Activated CD4-positive, alpha-beta memory T cell treated with anti-CD3 and anti-CD28 coated beads, Interleukin-2, amount 10 ng/mL, durations not matched to agents 7 days and 5 days (primary cell): Measurements from ENCODE around the gene TBC1D8B. TPM values are rescaled to one million over a fixed set of nuclear protein-coding genes. Genes with fewer than 3 reads are reported as not detected.
A peak's percentile ranks its signal among the peaks of the same experiment; 100 is the strongest.
"Not testable (repeated sequence)": the region's sequence is repeated elsewhere in the genome, so short reads cannot be mapped to it uniquely, and the experiment has no call there.

Experiments
- CTCF ChIA-PET: fragments of 350-600 bp; sonication (Branson Sonifier 250); formaldehyde crosslinking; loops from one replicate; lab custom pipeline; 2021; ENCODE audit warnings: antibody characterized with exemption, inconsistent platforms; lab: Charles Lee
- POLR2A ChIA-PET: fragments of 350-600 bp; sonication (Branson Sonifier 250); formaldehyde crosslinking; loops from one replicate; lab custom pipeline; 2021; ENCODE audit warnings: antibody characterized with exemption; lab: Charles Lee
- DNase-seq: peaks from one replicate; pipeline ENCODE4 v3.0.0-alpha.2; 2020
- H3K27ac Mint-ChIP-seq: one replicate; pipeline ENCODE4 v1.8.0; 2021; ENCODE audit warnings: mild to moderate bottlenecking, mixed read lengths
- H3K27me3 Mint-ChIP-seq: one replicate; pipeline ENCODE4 v1.8.0; 2021; ENCODE audit warnings: mixed read lengths
- H3K36me3 Mint-ChIP-seq: one replicate; pipeline ENCODE4 v1.8.0; 2021; ENCODE audit warnings: low read depth, mixed read lengths
- H3K4me1 Mint-ChIP-seq: one replicate; pipeline ENCODE4 v1.8.0; 2021; ENCODE audit warnings: mixed read lengths
- H3K4me3 Mint-ChIP-seq: one replicate; pipeline ENCODE4 v1.8.0; 2021; ENCODE audit warnings: mild to moderate bottlenecking, mixed read lengths
- H3K9me3 Mint-ChIP-seq: one replicate; pipeline ENCODE4 v1.8.0; 2021; ENCODE audit warnings: mixed read lengths
- total RNA-seq, 2 experiments: library from RNA; stranded (reverse); gene quantifications; one replicate each; pipeline ENCODE4 v1.2.3, GENCODE V29; 2021

Gene TBC1D8B
- total RNA-seq, 2 experiments from 2014 or later = 1.4 to 1.5 TPM

- Mint-ChIP-seq H3K27me3 (no peaks in the 10 kb centered on the region), H3K4me3 (no peak overlapping the region), H3K27ac (no peak overlapping the region), H3K4me1 (no peaks in the 10 kb centered on the region), H3K36me3 (no peaks in the 10 kb centered on the region), H3K9me3 (no peaks in the 10 kb centered on the region)
- ChIA-PET POLR2A (no interaction called here), CTCF (interaction anchor here (0.7 to 0.9 kb wide), 2 partner anchors 10 to 17 kb away, joined by 3 read pairs; no protein-coding TSS in a partner anchor)
- no peak for DNase-seq
Measured at GRCh38 chrX:106863697-106864096, 61.2 kb downstream of the TBC1D8B start.

- POLR2A ChIA-PET, H3K27me3 Mint-ChIP-seq, H3K27ac Mint-ChIP-seq, DNase-seq, H3K4me3 Mint-ChIP-seq, H3K36me3 Mint-ChIP-seq, H3K4me1 Mint-ChIP-seq, H3K9me3 Mint-ChIP-seq, CTCF ChIA-PET: not testable (repeated sequence)
Measured at GRCh38 chrX:106872796-106873195, 70.3 kb downstream of the TBC1D8B start.

GRCh38 chrX:106874075-106874474 is 71.6 kb downstream of the TBC1D8B start:
- DNase-seq = no peak
- H3K4me1 Mint-ChIP-seq = no peaks in the 10 kb centered on the region
- H3K36me3 Mint-ChIP-seq = no peaks in the 10 kb centered on the region
- ChIA-PET CTCF (interaction anchor here (0.9 to 1.4 kb wide), 3 partner anchors 10 to 22 kb away, joined by 3 read pairs; no protein-coding TSS in a partner anchor), POLR2A (no interaction called here)
- H3K27me3 Mint-ChIP-seq = no peaks in the 10 kb centered on the region
- no peak overlapping the region for H3K4me3 Mint-ChIP-seq
- H3K9me3 Mint-ChIP-seq = no peaks in the 10 kb centered on the region
- H3K27ac Mint-ChIP-seq = no peak overlapping the region

- Mint-ChIP-seq H3K9me3 (no peaks in the 10 kb centered on the region), H3K4me3 (no peak overlapping the region), H3K27ac (no peak overlapping the region), H3K27me3 (no peaks in the 10 kb centered on the region), H3K36me3 (no peaks in the 10 kb centered on the region), H3K4me1 (no peaks in the 10 kb centered on the region)
- ChIA-PET CTCF (interaction anchor here (1.0 kb wide), 2 partner anchors 18 to 24 kb away, joined by 3 to 4 read pairs; no protein-coding TSS in a partner anchor), POLR2A (no interaction called here)
- DNase-seq = no peak
Measured at GRCh38 chrX:106875151-106875550, 72.7 kb downstream of the TBC1D8B start.

- peaks cover 3% of the 10 kb centered on the region for H3K27me3 Mint-ChIP-seq
Measured at GRCh38 chrX:106889468-106889867, 87.0 kb downstream of the TBC1D8B start.

GRCh38 chrX:106891762-106892460 is 89.4 kb downstream of the TBC1D8B start:
- CTCF ChIA-PET = interaction anchor here (0.8 to 1.1 kb wide), 2 partner anchors 17 to 540 kb away, joined by 3 read pairs; no protein-coding TSS in a partner anchor
- no peak overlapping the region for H3K4me3 Mint-ChIP-seq
- POLR2A ChIA-PET = no interaction called here

More at GRCh38 chrX:106889468-106889867, 87.0 kb downstream of the TBC1D8B start:
- CTCF ChIA-PET = interaction anchor here (1.4 kb wide), 1 partner anchor 9 kb away, joined by 9 read pairs; no protein-coding TSS in a partner anchor
- no peaks in the 10 kb centered on the region for H3K9me3 Mint-ChIP-seq
- POLR2A ChIA-PET = no interaction called here
- H3K36me3 Mint-ChIP-seq = no peaks in the 10 kb centered on the region
- no peaks in the 10 kb centered on the region for H3K4me1 Mint-ChIP-seq
- no peak overlapping the region for H3K4me3 Mint-ChIP-seq
- no peak for DNase-seq
- no peak overlapping the region for H3K27ac Mint-ChIP-seq

GRCh38 chrX:106894392-106894909 is 92.0 kb downstream of the TBC1D8B start:
- Mint-ChIP-seq H3K27me3 (no peaks in the 10 kb centered on the region), H3K27ac (no peak overlapping the region), H3K9me3 (no peaks in the 10 kb centered on the region), H3K36me3 (no peaks in the 10 kb centered on the region), H3K4me3 (no peak overlapping the region), H3K4me1 (no peaks in the 10 kb centered on the region)
- ChIA-PET POLR2A (no interaction called here), CTCF (interaction anchor here (0.7 to 1.8 kb wide), 7 partner anchors 9 to 883 kb away, joined by 3 to 4 read pairs (median 3); partner anchors contain the start of genes NCBP2L and RIPPLY1)
- peak; percentile 42 for DNase-seq

More at GRCh38 chrX:106891762-106892460, 89.4 kb downstream of the TBC1D8B start:
- Mint-ChIP-seq H3K27me3 (peaks cover 1% of the 10 kb centered on the region), H3K4me1 (no peaks in the 10 kb centered on the region), H3K36me3 (no peaks in the 10 kb centered on the region), H3K9me3 (no peaks in the 10 kb centered on the region), H3K27ac (no peak overlapping the region)
- no peak for DNase-seq

GRCh38 chrX:106894978-106895452 is 92.5 kb downstream of the TBC1D8B start:
- DNase-seq = no peak
- H3K9me3 Mint-ChIP-seq = no peaks in the 10 kb centered on the region
- H3K36me3 Mint-ChIP-seq = no peaks in the 10 kb centered on the region
- no peak overlapping the region for H3K4me3 Mint-ChIP-seq
- CTCF ChIA-PET = interaction anchor here (0.9 to 1.8 kb wide), 6 partner anchors 12 to 197 kb away, joined by 3 to 4 read pairs (median 3); no protein-coding TSS in a partner anchor
- POLR2A ChIA-PET = no interaction called here
- H3K27ac Mint-ChIP-seq = no peak overlapping the region
- H3K4me1 Mint-ChIP-seq = no peaks in the 10 kb centered on the region
- H3K27me3 Mint-ChIP-seq = no peaks in the 10 kb centered on the region

- Mint-ChIP-seq H3K4me3 (no peak overlapping the region), H3K4me1 (no peaks in the 10 kb centered on the region), H3K9me3 (no peaks in the 10 kb centered on the region), H3K36me3 (no peaks in the 10 kb centered on the region), H3K27me3 (no peaks in the 10 kb centered on the region), H3K27ac (no peak overlapping the region)
- no peak for DNase-seq
- CTCF ChIA-PET = interaction anchor here (1.8 kb wide), 1 partner anchor 8 kb away, joined by 9 read pairs; no protein-coding TSS in a partner anchor
- POLR2A ChIA-PET = no interaction called here
Measured at GRCh38 chrX:106897259-106897658, 94.8 kb downstream of the TBC1D8B start.

- no peaks in the 10 kb centered on the region for H3K4me1 Mint-ChIP-seq
- H3K9me3 Mint-ChIP-seq = no peaks in the 10 kb centered on the region
- POLR2A ChIA-PET = no interaction called here
- H3K4me3 Mint-ChIP-seq = no peak overlapping the region
- no peaks in the 10 kb centered on the region for H3K36me3 Mint-ChIP-seq
- DNase-seq = no peak
- CTCF ChIA-PET = interaction anchor here (0.7 to 1.8 kb wide), 9 partner anchors 9 to 879 kb away, joined by 3 to 9 read pairs (median 4); partner anchors contain the start of gene NCBP2L
- no peaks in the 10 kb centered on the region for H3K27me3 Mint-ChIP-seq
- no peak overlapping the region for H3K27ac Mint-ChIP-seq
Measured at GRCh38 chrX:106898462-106898861, 96.0 kb downstream of the TBC1D8B start.

- DNase-seq = no peak
- no peaks in the 10 kb centered on the region for H3K27me3 Mint-ChIP-seq
- H3K4me3 Mint-ChIP-seq = no peak overlapping the region
- no peaks in the 10 kb centered on the region for H3K4me1 Mint-ChIP-seq
- POLR2A ChIA-PET = no interaction called here
- H3K36me3 Mint-ChIP-seq = no peaks in the 10 kb centered on the region
- no peak overlapping the region for H3K27ac Mint-ChIP-seq
- CTCF ChIA-PET = interaction anchor here (0.7 to 1.2 kb wide), 7 partner anchors 9 to 878 kb away, joined by 3 to 5 read pairs (median 4); partner anchors contain the start of gene NCBP2L
- H3K9me3 Mint-ChIP-seq = no peaks in the 10 kb centered on the region
Measured at GRCh38 chrX:106899276-106899675, 96.8 kb downstream of the TBC1D8B start.

GRCh38 chrX:106899841-106900240 is 97.4 kb downstream of the TBC1D8B start:
- DNase-seq = no peak
- Mint-ChIP-seq H3K4me1 (no peaks in the 10 kb centered on the region), H3K27me3 (no peaks in the 10 kb centered on the region), H3K9me3 (no peaks in the 10 kb centered on the region), H3K36me3 (no peaks in the 10 kb centered on the region), H3K4me3 (no peak overlapping the region), H3K27ac (no peak overlapping the region)
- POLR2A ChIA-PET = no interaction called here
- CTCF ChIA-PET = interaction anchor here (0.7 kb wide), 1 partner anchor 66 kb away, joined by 5 read pairs; no protein-coding TSS in a partner anchor

GRCh38 chrX:106901341-106901740 is 98.9 kb downstream of the TBC1D8B start:
- H3K27ac Mint-ChIP-seq = no peak overlapping the region
- no peaks in the 10 kb centered on the region for H3K4me1 Mint-ChIP-seq
- H3K36me3 Mint-ChIP-seq = no peaks in the 10 kb centered on the region
- DNase-seq = no peak
- ChIA-PET POLR2A (no interaction called here), CTCF (no interaction called here)
- H3K9me3 Mint-ChIP-seq = no peaks in the 10 kb centered on the region
- H3K27me3 Mint-ChIP-seq = no peaks in the 10 kb centered on the region
- H3K4me3 Mint-ChIP-seq = no peak overlapping the region
